Measurements from ENCODE around the gene PTPN14. TPM values are rescaled to one million over a fixed set of nuclear protein-coding genes. Genes with fewer than 3 reads are reported as not detected.

The PTPN14 gene
- total RNA-seq, 1 donor from 2014 or later, result 71.4 TPM

DNA sequence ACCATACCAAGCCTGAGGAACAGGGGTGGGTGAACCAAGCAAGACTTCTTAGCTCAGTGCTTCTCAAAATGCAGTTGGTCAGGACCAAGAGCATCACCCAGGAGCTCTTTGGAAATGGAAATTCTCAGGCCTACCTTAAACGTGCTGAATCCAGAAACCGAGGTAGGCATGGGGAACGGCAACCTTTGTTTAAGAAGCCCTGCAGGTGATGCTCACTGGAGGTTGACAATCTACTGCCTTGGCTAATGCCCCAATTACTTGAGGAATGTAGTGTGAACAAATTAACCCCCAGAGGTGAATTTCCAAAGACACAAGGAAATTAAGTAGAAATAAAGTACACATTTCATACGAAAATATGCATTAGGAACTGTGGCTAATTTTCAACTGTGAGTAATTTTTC lies 5.3 kb downstream of the PTPN14 start:
- no peaks in the 10 kb centered on the region for H3K9me3 Mint-ChIP-seq
- no peak overlapping the region for H3K4me3 Mint-ChIP-seq (ENCODE audit: low read depth)
- no peaks in the 10 kb centered on the region for H3K27me3 Mint-ChIP-seq (ENCODE audit: low read depth)
- no peak overlapping the region for H3K27ac Mint-ChIP-seq
- H3K4me1 Mint-ChIP-seq (ENCODE audit: low read depth), result peaks cover 59% of the 10 kb centered on the region
- DNase-seq (ENCODE audit: low spot score), result no peak
- H3K36me3 Mint-ChIP-seq (ENCODE audit: low read depth), result peaks cover 44% of the 10 kb centered on the region
- intact Hi-C loops (cut with micrococcal nuclease), result loop anchor here (2.0 kb wide), 1 partner anchor 17 kb away; no protein-coding TSS in a partner anchor

GRCh38 chr1:214545293-214545692 lies 6.1 kb downstream of the PTPN14 start:
- peaks cover 40% of the 10 kb centered on the region for H3K36me3 Mint-ChIP-seq (ENCODE audit: low read depth)
- H3K27ac Mint-ChIP-seq, result no peak overlapping the region
- no peak for DNase-seq (ENCODE audit: low spot score)
- no peaks in the 10 kb centered on the region for H3K27me3 Mint-ChIP-seq (ENCODE audit: low read depth)
- peaks cover 60% of the 10 kb centered on the region for H3K4me1 Mint-ChIP-seq (ENCODE audit: low read depth)
- intact Hi-C loops (cut with micrococcal nuclease), result no loop called here
- no peaks in the 10 kb centered on the region for H3K9me3 Mint-ChIP-seq
- H3K4me3 Mint-ChIP-seq (ENCODE audit: low read depth), result no peak overlapping the region

DNA sequence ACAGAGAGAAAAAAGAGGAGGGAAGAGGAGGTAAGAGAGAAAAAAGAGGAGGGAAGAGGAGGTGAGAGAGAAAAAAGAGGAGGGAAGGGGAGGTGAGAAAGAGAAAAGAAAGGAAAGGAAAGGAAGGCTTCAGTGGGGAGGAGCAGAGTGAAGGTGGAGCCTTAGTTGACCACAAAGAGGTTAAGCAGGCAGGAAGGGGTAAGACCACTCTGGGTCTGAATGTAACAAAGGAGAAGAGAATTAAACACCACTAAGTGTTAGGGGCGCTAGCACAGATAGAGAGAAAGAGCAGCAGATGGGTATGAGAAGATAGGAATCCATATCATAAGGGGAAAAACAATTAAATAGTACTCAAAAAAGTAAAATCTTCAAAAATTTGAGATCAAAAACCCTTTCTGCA lies 6.6 kb downstream of the PTPN14 start:
- H3K9me3 Mint-ChIP-seq, result no peaks in the 10 kb centered on the region
- no peaks in the 10 kb centered on the region for H3K27me3 Mint-ChIP-seq (ENCODE audit: low read depth)
- intact Hi-C loops (cut with micrococcal nuclease), result no loop called here
- H3K27ac Mint-ChIP-seq, result no peak overlapping the region
- no peak overlapping the region for H3K4me3 Mint-ChIP-seq (ENCODE audit: low read depth)
- peaks cover 38% of the 10 kb centered on the region for H3K36me3 Mint-ChIP-seq (ENCODE audit: low read depth)
- H3K4me1 Mint-ChIP-seq (ENCODE audit: low read depth), result peaks cover 59% of the 10 kb centered on the region
- no peak for DNase-seq (ENCODE audit: low spot score)

- DNase-seq (ENCODE audit: low spot score), result no peak
Observed at GRCh38 chr1:214542275-214543199, 8.9 kb downstream of the PTPN14 start.

GRCh38 chr1:214541693-214542092 lies 9.7 kb downstream of the PTPN14 start:
- DNase-seq (ENCODE audit: low spot score), result no peak
- Mint-ChIP-seq H3K4me3 (ENCODE audit: low read depth) (no peak overlapping the region), H3K36me3 (ENCODE audit: low read depth) (peaks cover 32% of the 10 kb centered on the region), H3K9me3 (no peaks in the 10 kb centered on the region), H3K27ac (no peak overlapping the region), H3K4me1 (ENCODE audit: low read depth) (peaks cover 51% of the 10 kb centered on the region), H3K27me3 (ENCODE audit: low read depth) (no peaks in the 10 kb centered on the region)
- intact Hi-C loops (cut with micrococcal nuclease), result no loop called here

More at GRCh38 chr1:214542275-214543199, 8.9 kb downstream of the PTPN14 start:
- peaks cover 51% of the 10 kb centered on the region for H3K4me1 Mint-ChIP-seq (ENCODE audit: low read depth)
- intact Hi-C loops (cut with micrococcal nuclease), result no loop called here
- no peaks in the 10 kb centered on the region for H3K9me3 Mint-ChIP-seq
- no peak overlapping the region for H3K27ac Mint-ChIP-seq
- H3K4me3 Mint-ChIP-seq (ENCODE audit: low read depth), result no peak overlapping the region
- H3K27me3 Mint-ChIP-seq (ENCODE audit: low read depth), result no peaks in the 10 kb centered on the region
- peaks cover 32% of the 10 kb centered on the region for H3K36me3 Mint-ChIP-seq (ENCODE audit: low read depth)

DNA sequence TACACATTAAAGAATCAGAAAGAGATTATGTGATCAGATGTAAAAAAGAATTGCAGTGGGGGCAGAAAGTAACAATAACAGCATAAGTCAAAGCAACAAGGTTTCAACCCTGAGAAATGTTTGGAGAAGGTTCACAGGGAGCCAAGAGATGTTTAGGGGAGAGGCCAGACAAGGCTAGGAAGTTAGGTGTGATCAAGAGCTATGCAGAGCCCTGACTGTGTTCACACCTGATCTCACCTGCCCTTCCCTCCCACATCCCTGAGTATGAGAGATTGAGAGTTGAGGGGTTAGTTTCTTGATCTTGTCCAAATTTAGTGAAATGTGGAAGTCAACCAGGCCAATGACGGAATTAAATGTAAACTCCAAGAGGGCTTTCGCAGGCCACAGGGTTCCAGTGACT lies 10.2 kb downstream of the PTPN14 start:
- no peak for DNase-seq (ENCODE audit: low spot score)
- Mint-ChIP-seq H3K4me1 (ENCODE audit: low read depth) (peaks cover 47% of the 10 kb centered on the region), H3K4me3 (ENCODE audit: low read depth) (no peak overlapping the region), H3K9me3 (no peaks in the 10 kb centered on the region), H3K27ac (no peak overlapping the region), H3K27me3 (ENCODE audit: low read depth) (no peaks in the 10 kb centered on the region), H3K36me3 (ENCODE audit: low read depth) (peaks cover 27% of the 10 kb centered on the region)
- intact Hi-C loops (cut with micrococcal nuclease), result no loop called here

DNA sequence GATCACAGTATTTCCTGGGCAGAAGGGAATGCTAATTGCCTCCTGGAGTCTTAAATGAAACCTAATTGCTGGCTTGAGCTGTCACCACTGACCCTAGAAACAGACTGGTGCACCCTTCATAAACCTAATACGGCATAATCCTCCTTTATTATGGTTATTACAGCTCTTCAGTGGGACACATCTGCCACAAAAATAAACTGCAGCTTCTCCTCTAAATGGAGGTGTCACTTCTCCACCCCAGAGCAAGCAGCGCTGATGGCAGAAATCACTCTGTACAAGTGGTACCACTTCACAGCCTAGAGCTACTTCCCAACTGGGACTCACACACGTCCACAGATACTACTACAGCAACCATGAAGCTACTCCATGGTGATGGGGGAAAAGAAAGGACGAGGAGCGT lies 11.1 kb downstream of the PTPN14 start:
- Mint-ChIP-seq H3K27me3 (ENCODE audit: low read depth) (no peaks in the 10 kb centered on the region), H3K9me3 (no peaks in the 10 kb centered on the region), H3K36me3 (ENCODE audit: low read depth) (peaks cover 23% of the 10 kb centered on the region), H3K27ac (no peak overlapping the region), H3K4me3 (ENCODE audit: low read depth) (no peak overlapping the region), H3K4me1 (ENCODE audit: low read depth) (peaks cover 44% of the 10 kb centered on the region)
- DNase-seq (ENCODE audit: low spot score), result no peak
- intact Hi-C loops (cut with micrococcal nuclease), result no loop called here

DNA sequence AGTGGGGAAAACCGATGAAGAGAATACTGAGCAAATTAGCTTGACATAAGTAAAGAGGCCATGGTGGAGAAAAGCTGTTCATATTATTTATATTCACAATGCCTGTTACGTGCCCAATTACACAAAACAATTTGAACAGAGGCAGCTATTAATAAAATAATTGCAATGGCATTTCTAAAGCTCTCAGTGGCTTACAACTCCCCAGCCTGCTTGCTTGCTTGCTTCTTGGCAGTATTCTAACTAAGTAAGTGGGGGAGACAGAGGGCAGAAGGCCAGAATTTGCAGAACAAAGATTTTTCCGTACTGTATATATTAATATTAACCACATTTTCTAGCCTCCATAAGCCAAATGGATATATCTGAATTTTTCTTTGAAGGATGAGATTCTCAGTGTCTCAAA lies 12.9 kb downstream of the PTPN14 start:
- DNase-seq (ENCODE audit: low spot score), result no peak
- Mint-ChIP-seq H3K27ac (no peak overlapping the region), H3K9me3 (no peaks in the 10 kb centered on the region), H3K27me3 (ENCODE audit: low read depth) (no peaks in the 10 kb centered on the region), H3K4me1 (ENCODE audit: low read depth) (peaks cover 34% of the 10 kb centered on the region), H3K36me3 (ENCODE audit: low read depth) (peaks cover 17% of the 10 kb centered on the region), H3K4me3 (ENCODE audit: low read depth) (no peak overlapping the region)
- intact Hi-C loops (cut with micrococcal nuclease), result no loop called here

DNA sequence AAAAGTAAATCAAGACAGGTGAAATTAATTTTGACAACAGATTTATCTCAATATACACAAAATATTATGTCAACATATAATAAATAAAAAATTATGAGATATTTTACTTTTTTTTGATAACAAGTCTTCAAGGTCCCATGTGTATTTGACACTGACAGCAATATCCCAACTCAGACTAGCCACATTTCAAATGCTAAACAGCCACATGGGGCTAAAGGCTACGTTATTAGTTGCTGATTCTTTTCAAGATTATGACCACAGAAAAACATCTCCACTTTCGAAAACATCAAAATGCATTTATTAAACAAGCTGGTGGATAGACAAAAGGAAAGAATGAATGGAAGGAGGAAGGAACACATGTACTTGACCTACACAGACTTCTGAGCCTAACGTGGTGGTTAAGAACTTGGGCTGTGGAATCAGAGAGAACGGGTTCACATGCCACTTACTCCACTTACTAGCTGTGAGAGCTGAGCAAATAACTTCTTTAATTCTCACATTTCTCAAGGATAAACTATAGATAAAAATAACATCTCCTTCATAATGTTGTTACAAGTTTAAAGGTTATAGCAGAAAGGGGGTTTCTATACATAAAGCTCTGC lies 13.4 kb downstream of the PTPN14 start:
- no peak overlapping the region for H3K27ac Mint-ChIP-seq
- intact Hi-C loops (cut with micrococcal nuclease), result no loop called here

GRCh38 chr1:214537219-214537618 lies 14.2 kb downstream of the PTPN14 start:
- H3K4me1 Mint-ChIP-seq (ENCODE audit: low read depth), result peaks cover 30% of the 10 kb centered on the region
- DNase-seq (ENCODE audit: low spot score), result no peak
- no peaks in the 10 kb centered on the region for H3K9me3 Mint-ChIP-seq
- H3K36me3 Mint-ChIP-seq (ENCODE audit: low read depth), result peaks cover 17% of the 10 kb centered on the region
- H3K27me3 Mint-ChIP-seq (ENCODE audit: low read depth), result no peaks in the 10 kb centered on the region
- H3K27ac Mint-ChIP-seq, result no peak overlapping the region
- no peak overlapping the region for H3K4me3 Mint-ChIP-seq (ENCODE audit: low read depth)
- intact Hi-C loops (cut with micrococcal nuclease), result no loop called here

More for the DNA sequence above, 13.4 kb downstream of the PTPN14 start:
- DNase-seq (ENCODE audit: low spot score), result no peak
- peaks cover 18% of the 10 kb centered on the region for H3K36me3 Mint-ChIP-seq (ENCODE audit: low read depth)
- peaks cover 34% of the 10 kb centered on the region for H3K4me1 Mint-ChIP-seq (ENCODE audit: low read depth)
- H3K4me3 Mint-ChIP-seq (ENCODE audit: low read depth), result no peak overlapping the region
- H3K9me3 Mint-ChIP-seq, result no peaks in the 10 kb centered on the region
- H3K27me3 Mint-ChIP-seq (ENCODE audit: low read depth), result no peaks in the 10 kb centered on the region

GRCh38 chr1:214532070-214532469 lies 19.3 kb downstream of the PTPN14 start:
- Mint-ChIP-seq H3K36me3 (ENCODE audit: low read depth) (peaks cover 19% of the 10 kb centered on the region), H3K9me3 (no peaks in the 10 kb centered on the region), H3K4me3 (ENCODE audit: low read depth) (no peak overlapping the region), H3K27me3 (ENCODE audit: low read depth) (no peaks in the 10 kb centered on the region), H3K4me1 (ENCODE audit: low read depth) (peaks cover 8% of the 10 kb centered on the region), H3K27ac (no peak overlapping the region)
- DNase-seq (ENCODE audit: low spot score), result no peak
- intact Hi-C loops (cut with micrococcal nuclease), result no loop called here

GRCh38 chr1:214525535-214526019 lies 25.8 kb downstream of the PTPN14 start:
- intact Hi-C loops (cut with micrococcal nuclease), result no loop called here
- Mint-ChIP-seq H3K4me3 (ENCODE audit: low read depth) (peak overlapping the region; percentile 30), H3K9me3 (no peaks in the 10 kb centered on the region), H3K27ac (peak overlapping the region; percentile 65), H3K4me1 (ENCODE audit: low read depth) (peaks cover 37% of the 10 kb centered on the region), H3K36me3 (ENCODE audit: low read depth) (peaks cover 9% of the 10 kb centered on the region), H3K27me3 (ENCODE audit: low read depth) (no peaks in the 10 kb centered on the region)
- no peak for DNase-seq (ENCODE audit: low spot score)

GRCh38 chr1:214524824-214525223 lies 26.6 kb downstream of the PTPN14 start:
- H3K27ac Mint-ChIP-seq, result no peak overlapping the region
- H3K4me3 Mint-ChIP-seq (ENCODE audit: low read depth), result peak overlapping the region; percentile 4
- intact Hi-C loops (cut with micrococcal nuclease), result no loop called here
- H3K9me3 Mint-ChIP-seq, result no peaks in the 10 kb centered on the region
- peaks cover 37% of the 10 kb centered on the region for H3K4me1 Mint-ChIP-seq (ENCODE audit: low read depth)
- H3K27me3 Mint-ChIP-seq (ENCODE audit: low read depth), result no peaks in the 10 kb centered on the region
- DNase-seq (ENCODE audit: low spot score), result no peak
- H3K36me3 Mint-ChIP-seq (ENCODE audit: low read depth), result peaks cover 9% of the 10 kb centered on the region

Measured in activated T-helper 2 cell treated with anti-CD3 and anti-CD28 coated beads, Interferon-gamma antibody, Interleukin-2, Interleukin-4, amounts not matched to agents 10 μg/mL and 5 μg/mL and 100 μg/mL, durations not matched to agents 14 hours and 24 hours and 36 hours (primary cell).